GM23338 (cell line): ENCODE measurements around the gene PKN3. TPM values are rescaled to one million over a fixed set of nuclear protein-coding genes. Genes with fewer than 3 reads are reported as not detected.

Experiments
- ATAC-seq: fragments of 200-7000 bp; cut with Tn5 transposase; 3 replicates; pipeline ENCODE4 v1.9.1; 2020
- DNase-seq: peaks from one replicate; pipeline ENCODE4 v3.0.0-alpha.2; 2015; ENCODE audit warnings: low spot score
- H2AFZ ChIP-seq: fragments of 200-600 bp; sonication (generic); 2 replicates; pipeline ENCODE4 v1.8.0; 2016; ENCODE audit warnings: antibody characterized with exemption, mild to moderate bottlenecking, moderate library complexity
- H3F3A ChIP-seq: fragments of 200-600 bp; sonication (generic); replicated peaks from 2 replicates; pipeline ENCODE4 v1.8.0; 2017; ENCODE audit warnings: antibody characterized with exemption, mixed run types, low read depth
- H3K27ac ChIP-seq: fragments of 200-600 bp; sonication (generic); 2 replicates; pipeline ENCODE4 v1.6.1; 2016; ENCODE audit warnings: low read depth
- H3K27me3 ChIP-seq: fragments of 200-600 bp; sonication (generic); 2 replicates; pipeline ENCODE4 v1.8.0; 2016; ENCODE audit warnings: mild to moderate bottlenecking, mixed run types, moderate library complexity; ENCODE audit not compliant: insufficient read depth
- H3K36me3 ChIP-seq: fragments of 200-600 bp; sonication (generic); 2 replicates; pipeline ENCODE4 v1.8.0; 2016; ENCODE audit warnings: mild to moderate bottlenecking; ENCODE audit not compliant: insufficient read depth
- H3K4me1 ChIP-seq: fragments of 200-600 bp; sonication (generic); 2 replicates; pipeline ENCODE4 v1.8.0; 2016; ENCODE audit warnings: mild to moderate bottlenecking, moderate library complexity; ENCODE audit not compliant: insufficient read depth
- H3K4me2 ChIP-seq: fragments of 200-600 bp; sonication (generic); 2 replicates; pipeline ENCODE4 v1.7.1; 2017; ENCODE audit warnings: mixed run types
- H3K4me3 ChIP-seq: fragments of 200-600 bp; sonication (generic); 2 replicates; pipeline ENCODE4 v1.6.1; 2016; ENCODE audit warnings: mixed run types
- H3K79me2 ChIP-seq: fragments of 200-600 bp; sonication (generic); replicated peaks from 2 replicates; pipeline ENCODE4 v1.8.0; 2017; ENCODE audit warnings: mild to moderate bottlenecking; ENCODE audit not compliant: insufficient read depth
- H3K9me2 ChIP-seq: fragments of 200-600 bp; sonication (generic); 2 replicates; pipeline ENCODE4 v1.8.0; 2017; ENCODE audit not compliant: insufficient read depth
- H4K20me1 ChIP-seq: fragments of 200-600 bp; sonication (generic); replicated peaks from 2 replicates; pipeline ENCODE4 v1.8.0; 2017; ENCODE audit warnings: mild to moderate bottlenecking; ENCODE audit not compliant: insufficient read depth
- H3K27ac Mint-ChIP-seq: 2 replicates; pipeline ENCODE4 v1.8.0; 2020; ENCODE audit warnings: inconsistent platforms, mild to moderate bottlenecking, moderate library complexity, mixed read lengths
- H3K27me3 Mint-ChIP-seq: 3 replicates; pipeline ENCODE4 v1.8.0; 2022; ENCODE audit warnings: low read depth, mild to moderate bottlenecking, moderate library complexity, mixed read lengths, inconsistent platforms; ENCODE audit not compliant: insufficient read depth, poor library complexity
- H3K36me3 Mint-ChIP-seq: 3 replicates; pipeline ENCODE4 v1.8.0; 2021; ENCODE audit warnings: low read depth, mild to moderate bottlenecking, inconsistent platforms, moderate library complexity, mixed read lengths
- H3K4me1 Mint-ChIP-seq: 3 replicates; pipeline ENCODE4 v1.8.0; 2020; ENCODE audit warnings: mild to moderate bottlenecking, inconsistent platforms, mixed read lengths
- H3K4me3 Mint-ChIP-seq: 3 replicates; pipeline ENCODE4 v1.8.0; 2021; ENCODE audit warnings: moderate library complexity, mild to moderate bottlenecking, inconsistent platforms, mixed read lengths
- H3K9me3 Mint-ChIP-seq: 3 replicates; pipeline ENCODE4 v1.8.0; 2020; ENCODE audit warnings: moderate library complexity, mild to moderate bottlenecking, inconsistent platforms, mixed read lengths
- EZH2 ChIP-seq: fragments of 200-600 bp; sonication (generic); IDR thresholded peaks from one replicate; pipeline ENCODE4 v1.8.0; 2017; ENCODE audit warnings: antibody characterized with exemption, mild to moderate bottlenecking, low read depth; ENCODE audit not compliant: unreplicated experiment
- NANOG ChIP-seq: IDR thresholded peaks from 2 replicates; pipeline ENCODE4 v1.6.1; 2016; ENCODE audit warnings: antibody characterized with exemption, borderline replicate concordance
- REST ChIP-seq: IDR thresholded peaks from one replicate; pipeline ENCODE4 v1.6.1; 2018; ENCODE audit warnings: antibody characterized with exemption; ENCODE audit not compliant: unreplicated experiment
- STAT1 ChIP-seq: IDR thresholded peaks from one replicate; pipeline ENCODE4 v1.6.1; 2016; ENCODE audit warnings: antibody characterized with exemption; ENCODE audit not compliant: unreplicated experiment
- ZNF462 ChIP-seq: fragments of 250-450 bp; sonication (Bioruptor Pico); IDR thresholded peaks from 2 replicates; pipeline ENCODE4 v1.5.0; 2020; ENCODE audit warnings: mild to moderate bottlenecking, moderate library complexity
- polyA plus RNA-seq: library from polyadenylated mRNA; unstranded; fragments of >200 nt; fragmentation: Nextera tagmentation; extraction: Ambion mirVana; gene quantifications from 2 replicates; pipeline ENCODE4 v1.2.1, GENCODE V29; 2016
- total RNA-seq: library from RNA; depleted of rRNA; stranded (reverse); fragments of >200 nt; shearing (Covaris generic); gene quantifications from 2 replicates; pipeline ENCODE4 v1.2.3, GENCODE V29; 2014

Gene PKN3
- total and polyA plus RNA-seq, 2 experiments from 2014 or later = 6.2 to 17.7 TPM

- TF ChIP-seq ZNF462 = no peak
Observed at GRCh38 chr9:128675382-128675781, 26.9 kb upstream of the PKN3 start (continued).

GRCh38 chr9:128677794-128678193 lies 24.5 kb upstream of the PKN3 start:
- no peaks in the 10 kb centered on the region for H3K9me2 ChIP-seq
- Mint-ChIP-seq H3K27ac (no peak overlapping the region), H3K9me3 (peaks cover 7% of the 10 kb centered on the region), H3K4me3 (no peak overlapping the region), H3K27me3 (peaks cover 2% of the 10 kb centered on the region), H3K4me1 (no peaks in the 10 kb centered on the region), H3K36me3 (peaks cover 5% of the 10 kb centered on the region)
- H2AFZ ChIP-seq = no peak overlapping the region
- no peaks in the 10 kb centered on the region for H3K4me1 ChIP-seq
- no peaks in the 10 kb centered on the region for H3K27me3 ChIP-seq
- no peaks in the 10 kb centered on the region for H3F3A ChIP-seq
- DNase-seq (no peak), ATAC-seq (no peak)
- H3K4me2 ChIP-seq = no peak overlapping the region
- H3K27ac ChIP-seq = no peak overlapping the region
- no peak overlapping the region for H3K4me3 ChIP-seq
- no peaks in the 10 kb centered on the region for H4K20me1 ChIP-seq
- H3K79me2 ChIP-seq = no peaks in the 10 kb centered on the region; the same call in 1 of the 2 replicates
- no peaks in the 10 kb centered on the region for H3K36me3 ChIP-seq
- no peak for TF ChIP-seq EZH2
- TF ChIP-seq REST = no peak
- no peak for TF ChIP-seq NANOG
- no peak for TF ChIP-seq ZNF462
- no peak for TF ChIP-seq STAT1
